ENCODE results near the gene PF4V1.

The PF4V1 gene

GRCh38 chr4:73891739-73892405, 38.8 kb downstream of the PF4V1 start:
- Histone ChIP-seq H3K4me1 (ENCODE audit: control extremely low read depth in 1 of 4, control insufficient read depth in 4 of 4, insufficient read depth in 4 of 4, low read length in 3 of 4) (peaks cover 0 to 7% (median 2%) of the 10 kb centered on the region in 4 experiments), H3K36me3 (ENCODE audit: control insufficient read depth in 4 of 4, insufficient read depth in 4 of 4, low read length in 3 of 4) (no peaks in the 10 kb centered on the region), H3K27ac (ENCODE audit: insufficient read depth in 1 of 2, low read depth in 1 of 2, low read length in 2 of 2, poor library complexity in 1 of 2, severe bottlenecking in 2 of 2) (no peak overlapping the region), H3K27me3 (replicated peaks in 2 of 5; ENCODE audit: control insufficient read depth in 4 of 5, insufficient read depth in 5 of 5, low read length in 4 of 5) (no peaks in the 10 kb centered on the region), H3K9me3 (ENCODE audit: control extremely low read depth in 1 of 5, control insufficient read depth in 4 of 5, insufficient read depth in 2 of 5, low read depth in 1 of 5, low read length in 4 of 5) (no peaks in the 10 kb centered on the region), H3K4me3 (ENCODE audit: control insufficient read depth in 1 of 7, extremely low read depth in 1 of 7, insufficient read depth in 4 of 7, low read depth in 2 of 7, low read length in 6 of 7) (no peak overlapping the region)
- DNase-seq, result no peak
- ChIA-PET POLR2A (no interaction called here), CTCF (no interaction called here)
- 100% methylated on average over 1 of the region's 1 CpG for WGBS (ENCODE audit: insufficient coverage)

- POLR2A ChIA-PET, result no interaction called here
- no peak for DNase-seq
- WGBS (ENCODE audit: insufficient coverage), result 88% methylated on average over 3 of the region's 3 CpGs
These were observed 39.9 kb downstream of the PF4V1 start for GRCh38 chr4:73892966-73893365.

GRCh38 chr4:73894001-73894400, 40.9 kb downstream of the PF4V1 start:
- no peaks in the 10 kb centered on the region for H3K36me3 ChIP-seq (ENCODE audit: control insufficient read depth in 4 of 4, insufficient read depth in 4 of 4, low read length in 3 of 4)
- peaks cover 0 to 7% (median 2%) of the 10 kb centered on the region in 4 experiments for H3K4me1 ChIP-seq (ENCODE audit: control extremely low read depth in 1 of 4, control insufficient read depth in 4 of 4, insufficient read depth in 4 of 4, low read length in 3 of 4)
- POLR2A ChIA-PET, result interaction anchor here (0.7 kb wide), 1 partner anchor 51 kb away, joined by 4 read pairs; no protein-coding TSS in a partner anchor
- H3K27ac ChIP-seq (ENCODE audit: insufficient read depth in 1 of 2, low read depth in 1 of 2, low read length in 2 of 2, poor library complexity in 1 of 2, severe bottlenecking in 2 of 2), result no peak overlapping the region
- CTCF ChIA-PET, result interaction anchor here (0.8 to 1.0 kb wide), 2 partner anchors 14 to 158 kb away, joined by 3 read pairs; no protein-coding TSS in a partner anchor
- no peak overlapping the region for H3K4me3 ChIP-seq (ENCODE audit: control insufficient read depth in 1 of 7, extremely low read depth in 1 of 7, insufficient read depth in 4 of 7, low read depth in 2 of 7, low read length in 6 of 7)
- no peaks in the 10 kb centered on the region for H3K9me3 ChIP-seq (ENCODE audit: control extremely low read depth in 1 of 5, control insufficient read depth in 4 of 5, insufficient read depth in 2 of 5, low read depth in 1 of 5, low read length in 4 of 5)
- WGBS (ENCODE audit: insufficient coverage), result no CpG with 5 or more reads among the region's 2 CpGs
- no peaks in the 10 kb centered on the region for H3K27me3 ChIP-seq (replicated peaks in 2 of 5; ENCODE audit: control insufficient read depth in 4 of 5, insufficient read depth in 5 of 5, low read length in 4 of 5)
- no peak for DNase-seq

More at GRCh38 chr4:73892966-73893365, 39.9 kb downstream of the PF4V1 start:
- Histone ChIP-seq H3K27me3 (replicated peaks in 2 of 5; ENCODE audit: control insufficient read depth in 4 of 5, insufficient read depth in 5 of 5, low read length in 4 of 5) (no peaks in the 10 kb centered on the region), H3K27ac (ENCODE audit: insufficient read depth in 1 of 2, low read depth in 1 of 2, low read length in 2 of 2, poor library complexity in 1 of 2, severe bottlenecking in 2 of 2) (no peak overlapping the region), H3K36me3 (ENCODE audit: control insufficient read depth in 4 of 4, insufficient read depth in 4 of 4, low read length in 3 of 4) (no peaks in the 10 kb centered on the region), H3K4me3 (ENCODE audit: control insufficient read depth in 1 of 7, extremely low read depth in 1 of 7, insufficient read depth in 4 of 7, low read depth in 2 of 7, low read length in 6 of 7) (no peak overlapping the region), H3K9me3 (ENCODE audit: control extremely low read depth in 1 of 5, control insufficient read depth in 4 of 5, insufficient read depth in 2 of 5, low read depth in 1 of 5, low read length in 4 of 5) (no peaks in the 10 kb centered on the region), H3K4me1 (ENCODE audit: control extremely low read depth in 1 of 4, control insufficient read depth in 4 of 4, insufficient read depth in 4 of 4, low read length in 3 of 4) (peaks cover 0 to 7% (median 2%) of the 10 kb centered on the region in 4 experiments)
- CTCF ChIA-PET, result no interaction called here

GRCh38 chr4:73895201-73896175, 42.4 kb downstream of the PF4V1 start:
- Histone ChIP-seq H3K4me3 (ENCODE audit: control insufficient read depth in 1 of 7, extremely low read depth in 1 of 7, insufficient read depth in 4 of 7, low read depth in 2 of 7, low read length in 6 of 7) (peak overlapping the region in 1 of 7 experiments; percentile 31), H3K4me1 (ENCODE audit: control extremely low read depth in 1 of 4, control insufficient read depth in 4 of 4, insufficient read depth in 4 of 4, low read length in 3 of 4) (peaks cover 0 to 7% (median 2%) of the 10 kb centered on the region in 4 experiments), H3K9me3 (ENCODE audit: control extremely low read depth in 1 of 5, control insufficient read depth in 4 of 5, insufficient read depth in 2 of 5, low read depth in 1 of 5, low read length in 4 of 5) (no peaks in the 10 kb centered on the region), H3K27ac (ENCODE audit: insufficient read depth in 1 of 2, low read depth in 1 of 2, low read length in 2 of 2, poor library complexity in 1 of 2, severe bottlenecking in 2 of 2) (no peak overlapping the region), H3K27me3 (replicated peaks in 2 of 5; ENCODE audit: control insufficient read depth in 4 of 5, insufficient read depth in 5 of 5, low read length in 4 of 5) (no peaks in the 10 kb centered on the region), H3K36me3 (ENCODE audit: control insufficient read depth in 4 of 4, insufficient read depth in 4 of 4, low read length in 3 of 4) (no peaks in the 10 kb centered on the region)
- 64% methylated on average over 7 of the region's 9 CpGs for WGBS (ENCODE audit: insufficient coverage)
- peak in 2 of 3 donors; percentile 44 to 56 for DNase-seq
- CTCF ChIA-PET, result interaction anchor here (1.0 kb wide), 1 partner anchor 69 kb away, joined by 3 read pairs; no protein-coding TSS in a partner anchor
- POLR2A ChIA-PET, result no interaction called here

- Histone ChIP-seq H3K27ac (ENCODE audit: insufficient read depth in 1 of 2, low read depth in 1 of 2, low read length in 2 of 2, poor library complexity in 1 of 2, severe bottlenecking in 2 of 2) (no peak overlapping the region), H3K36me3 (ENCODE audit: control insufficient read depth in 4 of 4, insufficient read depth in 4 of 4, low read length in 3 of 4) (no peaks in the 10 kb centered on the region), H3K9me3 (ENCODE audit: control extremely low read depth in 1 of 5, control insufficient read depth in 4 of 5, insufficient read depth in 2 of 5, low read depth in 1 of 5, low read length in 4 of 5) (no peaks in the 10 kb centered on the region), H3K4me3 (ENCODE audit: control insufficient read depth in 1 of 7, extremely low read depth in 1 of 7, insufficient read depth in 4 of 7, low read depth in 2 of 7, low read length in 6 of 7) (no peak overlapping the region), H3K4me1 (ENCODE audit: control extremely low read depth in 1 of 4, control insufficient read depth in 4 of 4, insufficient read depth in 4 of 4, low read length in 3 of 4) (peaks cover 0 to 7% (median 2%) of the 10 kb centered on the region in 4 experiments), H3K27me3 (replicated peaks in 2 of 5; ENCODE audit: control insufficient read depth in 4 of 5, insufficient read depth in 5 of 5, low read length in 4 of 5) (no peaks in the 10 kb centered on the region)
- POLR2A ChIA-PET, result no interaction called here
- CTCF ChIA-PET, result interaction anchor here (0.8 to 0.9 kb wide), 2 partner anchors 167 to 323 kb away, joined by 3 read pairs; no protein-coding TSS in a partner anchor
- DNase-seq, result no peak
- WGBS (ENCODE audit: insufficient coverage), result no CpG with 5 or more reads among the region's 2 CpGs
These were observed 43.3 kb downstream of the PF4V1 start for GRCh38 chr4:73896416-73896815.

GRCh38 chr4:73897380-73898136, 44.5 kb downstream of the PF4V1 start:
- H3K4me1 ChIP-seq (ENCODE audit: control extremely low read depth in 1 of 4, control insufficient read depth in 4 of 4, insufficient read depth in 4 of 4, low read length in 3 of 4), result peaks cover 0 to 7% (median 2%) of the 10 kb centered on the region in 4 experiments
- no peaks in the 10 kb centered on the region for H3K36me3 ChIP-seq (ENCODE audit: control insufficient read depth in 4 of 4, insufficient read depth in 4 of 4, low read length in 3 of 4)
- DNase-seq, result no peak
- no peak overlapping the region for H3K4me3 ChIP-seq (ENCODE audit: control insufficient read depth in 1 of 7, extremely low read depth in 1 of 7, insufficient read depth in 4 of 7, low read depth in 2 of 7, low read length in 6 of 7)
- WGBS (ENCODE audit: insufficient coverage), result 100% methylated on average over 1 of the region's 4 CpGs
- H3K9me3 ChIP-seq (ENCODE audit: control extremely low read depth in 1 of 5, control insufficient read depth in 4 of 5, insufficient read depth in 2 of 5, low read depth in 1 of 5, low read length in 4 of 5), result no peaks in the 10 kb centered on the region
- no peak overlapping the region for H3K27ac ChIP-seq (ENCODE audit: insufficient read depth in 1 of 2, low read depth in 1 of 2, low read length in 2 of 2, poor library complexity in 1 of 2, severe bottlenecking in 2 of 2)
- ChIA-PET CTCF (interaction anchor here (0.8 kb wide), 1 partner anchor 324 kb away, joined by 3 read pairs; no protein-coding TSS in a partner anchor), POLR2A (no interaction called here)
- no peaks in the 10 kb centered on the region for H3K27me3 ChIP-seq (replicated peaks in 2 of 5; ENCODE audit: control insufficient read depth in 4 of 5, insufficient read depth in 5 of 5, low read length in 4 of 5)

Measured in common myeloid progenitor, CD34-positive (primary cell).